NCI-H2227 (cell line): Measurements from ENCODE around the gene ATE1.
A peak's percentile ranks its signal among the peaks of the same experiment; 100 is the strongest.
"Not testable (repeated sequence)": the region's sequence is repeated elsewhere in the genome, so short reads cannot be mapped to it uniquely, and the experiment has no call there.

Source experiments
- DNase-seq: peaks from one replicate; lab custom pipeline; 2025; ENCODE audit not compliant: unreplicated experiment; lab: John Stamatoyannopoulos, UW

The ATE1 gene

GRCh38 chr10:121796342-121796741 is 131.5 kb downstream of the ATE1 start:
- no peak for DNase-seq

DNA sequence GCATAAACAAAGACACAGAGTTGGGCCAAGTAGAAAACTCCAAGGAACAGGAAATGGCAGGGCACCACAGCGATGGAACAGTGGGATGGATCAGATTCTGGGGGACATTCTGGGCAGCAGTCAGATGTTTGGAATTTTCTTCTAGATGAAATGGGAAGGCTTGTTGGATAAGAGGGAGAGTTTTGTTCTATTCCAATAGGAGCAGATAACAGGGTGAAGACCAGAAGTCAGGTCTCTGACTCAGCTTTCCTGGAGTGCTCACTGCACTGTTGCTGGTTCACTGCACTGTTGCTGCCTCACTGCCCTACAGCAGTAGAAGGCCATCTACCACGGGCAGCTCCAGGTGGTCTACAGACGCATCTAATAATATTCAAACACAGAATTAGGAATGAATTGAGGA is 135.6 kb downstream of the ATE1 start:
- no peak for DNase-seq

GRCh38 chr10:121791761-121792160 is 136.1 kb downstream of the ATE1 start:
- no peak for DNase-seq

DNA sequence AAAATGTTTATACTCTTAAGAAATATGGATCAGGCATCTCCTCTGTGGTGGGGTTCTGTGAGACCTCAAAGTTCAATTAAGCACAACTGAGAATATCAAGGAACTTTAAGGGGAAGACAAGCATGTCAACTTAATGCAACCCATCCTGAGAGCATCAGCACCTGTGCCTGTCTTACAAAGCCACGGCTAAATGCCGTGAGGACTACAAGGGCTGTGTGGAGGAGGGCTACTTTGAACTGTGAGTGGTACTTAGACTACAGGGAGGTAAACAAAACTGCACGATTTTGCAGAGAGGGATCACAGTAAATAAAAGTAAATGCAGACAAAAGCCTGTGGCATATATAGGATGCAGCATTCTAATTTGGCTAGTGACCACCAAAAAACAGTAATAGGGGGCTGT is 139.1 kb downstream of the ATE1 start:
- peak; percentile 29 for DNase-seq

DNA sequence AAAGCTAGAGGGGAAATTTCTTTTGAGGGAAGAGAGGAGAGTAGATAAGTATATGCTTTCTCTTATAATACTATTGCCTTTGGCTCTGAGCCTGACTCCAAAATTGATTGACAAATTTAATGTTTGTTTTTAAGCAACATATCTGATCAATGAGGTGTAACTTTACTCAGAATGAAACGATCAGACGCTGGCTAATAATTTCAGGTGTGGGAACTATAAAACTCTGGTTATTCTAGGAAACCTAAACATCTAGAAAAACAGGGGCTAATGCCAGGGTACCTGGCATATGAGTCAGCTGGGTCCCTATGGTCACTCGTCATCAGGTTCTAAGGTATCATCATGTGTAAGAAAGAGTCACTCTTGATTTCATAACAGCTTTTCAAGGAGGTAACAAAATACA is 139.7 kb downstream of the ATE1 start:
- no peak for DNase-seq

GRCh38 chr10:121787169-121787568 is 140.7 kb downstream of the ATE1 start:
- DNase-seq, result no peak

GRCh38 chr10:121783782-121784372 is 144.0 kb downstream of the ATE1 start:
- no peak for DNase-seq

- DNase-seq, result no peak
These were observed 146.7 kb downstream of the ATE1 start for GRCh38 chr10:121781101-121781500.

DNA sequence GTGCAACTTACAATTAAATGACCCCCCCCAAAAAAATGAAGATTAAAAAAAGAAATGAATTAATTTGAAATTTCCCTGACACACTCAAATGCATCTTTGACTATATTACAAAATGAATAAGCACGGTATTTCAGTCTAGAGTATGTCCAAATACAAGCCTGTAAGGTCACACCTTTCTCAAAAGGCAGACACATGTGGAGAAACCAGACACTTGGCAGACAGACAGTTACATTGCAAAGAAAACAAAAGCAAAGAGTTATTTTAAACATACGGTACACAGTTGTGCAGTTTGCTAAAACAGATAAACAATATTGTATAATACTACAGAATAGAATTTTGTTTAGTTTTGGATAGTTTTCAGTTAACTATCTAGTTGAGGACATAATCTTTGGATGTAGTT is 153.0 kb downstream of the ATE1 start:
- DNase-seq, result no peak

DNA sequence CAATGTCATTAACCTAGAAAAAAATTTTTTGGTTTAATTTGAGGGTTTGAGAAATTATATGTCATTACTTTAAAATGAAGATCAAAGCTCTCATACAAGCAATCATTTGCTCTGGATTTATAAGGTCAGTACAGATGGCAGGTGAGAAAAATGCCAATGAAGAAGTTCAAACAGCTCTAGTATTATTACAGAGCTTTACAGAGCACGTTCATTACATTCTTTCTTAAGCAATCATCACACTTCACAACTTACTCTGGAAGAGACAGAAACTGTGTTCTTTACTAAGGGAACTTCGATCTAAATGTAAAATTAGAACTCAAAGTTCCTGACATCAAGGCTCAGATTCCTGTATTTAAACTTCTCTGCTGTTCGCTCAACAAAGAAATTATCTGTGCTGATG is 153.4 kb downstream of the ATE1 start:
- DNase-seq, result no peak

DNA sequence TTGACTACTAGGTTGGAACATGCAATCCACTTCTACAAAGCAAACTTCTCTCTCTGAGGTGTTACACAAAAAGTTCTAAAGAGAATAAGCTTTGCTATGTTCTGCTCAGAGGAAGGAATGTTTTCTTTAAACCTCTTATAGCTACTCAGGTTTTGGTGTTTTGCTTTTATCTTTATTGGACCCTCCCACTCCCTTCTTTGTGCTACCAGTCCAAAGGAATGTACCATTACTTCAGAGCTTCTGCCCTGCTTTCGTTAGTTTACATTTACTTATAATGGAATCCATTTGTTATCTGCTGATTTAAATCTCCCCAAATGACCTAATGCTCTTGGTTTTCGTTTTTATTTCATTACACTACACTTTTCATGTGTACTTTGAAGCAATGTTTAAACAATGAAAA is 154.9 kb downstream of the ATE1 start:
- no peak for DNase-seq

- no peak for DNase-seq
These were observed 155.4 kb downstream of the ATE1 start for GRCh38 chr10:121772406-121772805.

- no peak for DNase-seq
These were observed 155.9 kb downstream of the ATE1 start for GRCh38 chr10:121771966-121772365.

DNA sequence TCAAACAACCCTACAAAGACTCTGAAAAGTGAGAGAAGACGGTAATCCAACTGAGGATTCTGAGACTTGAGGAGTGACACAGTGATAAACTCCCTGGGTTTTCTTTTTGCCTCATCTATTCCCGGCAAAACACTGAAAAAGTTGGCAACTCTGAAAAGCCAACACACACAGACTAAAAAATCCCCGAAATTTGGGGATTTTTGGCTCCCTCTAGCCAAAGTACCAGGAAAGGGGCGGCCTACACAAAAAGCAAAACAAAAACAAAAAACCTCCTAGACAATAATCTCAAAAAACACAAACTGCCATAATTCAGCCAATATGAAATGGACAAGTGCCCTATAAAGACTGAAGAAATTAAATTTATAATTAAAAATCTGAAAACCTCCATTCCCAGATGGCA is 161.4 kb downstream of the ATE1 start:
- no peak for DNase-seq

DNA sequence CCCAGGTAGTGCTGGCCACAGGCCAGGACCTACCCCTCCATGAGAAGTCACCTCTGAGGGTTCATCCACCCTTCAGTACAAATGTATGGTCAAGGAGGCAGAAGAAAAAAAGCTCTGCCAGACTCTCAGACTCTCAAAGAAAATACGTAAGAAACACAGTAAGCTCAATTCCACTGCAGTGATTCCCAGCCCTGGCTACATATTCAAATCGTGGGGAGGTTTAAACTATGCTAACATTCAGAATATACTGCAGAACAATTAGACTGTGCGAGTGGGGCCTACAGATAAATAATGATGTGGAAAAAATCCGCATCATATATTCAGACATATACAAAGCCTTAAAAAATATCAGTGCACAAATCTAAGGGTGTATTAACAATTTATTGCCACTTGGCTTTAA is 162.6 kb downstream of the ATE1 start:
- no peak for DNase-seq

GRCh38 chr10:121764233-121764942 is 163.4 kb downstream of the ATE1 start:
- DNase-seq, result no peak

GRCh38 chr10:121757241-121757640 is 170.6 kb downstream of the ATE1 start:
- not testable (repeated sequence) for DNase-seq

- DNase-seq, result not testable (repeated sequence)
These were observed 172.3 kb downstream of the ATE1 start for GRCh38 chr10:121755496-121755895.

GRCh38 chr10:121754666-121755065 is 173.2 kb downstream of the ATE1 start:
- no peak for DNase-seq

- DNase-seq, result no peak
These were observed 173.9 kb downstream of the ATE1 start for GRCh38 chr10:121753726-121754476.

- no peak for DNase-seq
These were observed 176.6 kb downstream of the ATE1 start for GRCh38 chr10:121751191-121751760.
